ENCODE data around the gene GNLY. TPM values are rescaled to one million over a fixed set of nuclear protein-coding genes. Genes with fewer than 3 reads are reported as not detected.
A peak's percentile ranks its signal among the peaks of the same experiment; 100 is the strongest.

Gene GNLY
- total and polyA plus RNA-seq, 9 of the 15 experiments (the other 6 are each of a cell fraction or from before 2014, with no cell fraction given) = not detected

DNA sequence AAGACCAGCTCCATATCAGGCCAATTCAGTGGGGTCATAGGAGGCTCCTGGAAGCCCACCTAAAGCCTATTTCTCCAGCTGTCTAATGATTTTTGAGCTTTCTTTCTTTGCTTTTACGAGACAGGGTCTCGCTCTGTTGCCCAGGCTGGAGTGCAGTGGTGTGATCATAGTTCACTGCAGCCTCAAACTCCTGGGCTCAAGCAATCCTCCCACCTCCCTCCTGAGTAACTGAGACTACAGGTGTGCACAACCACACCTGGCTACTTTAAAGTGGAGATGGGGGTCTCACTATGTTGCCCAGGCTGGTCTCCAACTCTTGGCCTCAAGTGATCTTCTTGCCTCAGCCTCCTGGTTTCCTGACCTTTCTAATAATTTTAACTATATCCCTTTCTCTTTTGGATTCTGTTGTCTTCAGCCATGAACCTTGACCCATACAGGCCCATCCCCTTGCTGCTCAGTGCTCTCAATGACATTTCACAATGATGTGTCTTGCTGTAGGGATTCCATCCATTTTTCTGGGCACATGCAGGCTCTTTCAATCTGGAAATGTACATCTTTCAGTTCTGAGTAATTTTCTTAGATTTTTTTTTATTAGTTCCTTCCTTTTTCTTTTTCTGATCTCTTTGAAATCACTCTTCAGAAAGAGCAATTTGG, 29.7 kb downstream of the GNLY start:
- no peak overlapping the region for H3K4me3 ChIP-seq

DNA sequence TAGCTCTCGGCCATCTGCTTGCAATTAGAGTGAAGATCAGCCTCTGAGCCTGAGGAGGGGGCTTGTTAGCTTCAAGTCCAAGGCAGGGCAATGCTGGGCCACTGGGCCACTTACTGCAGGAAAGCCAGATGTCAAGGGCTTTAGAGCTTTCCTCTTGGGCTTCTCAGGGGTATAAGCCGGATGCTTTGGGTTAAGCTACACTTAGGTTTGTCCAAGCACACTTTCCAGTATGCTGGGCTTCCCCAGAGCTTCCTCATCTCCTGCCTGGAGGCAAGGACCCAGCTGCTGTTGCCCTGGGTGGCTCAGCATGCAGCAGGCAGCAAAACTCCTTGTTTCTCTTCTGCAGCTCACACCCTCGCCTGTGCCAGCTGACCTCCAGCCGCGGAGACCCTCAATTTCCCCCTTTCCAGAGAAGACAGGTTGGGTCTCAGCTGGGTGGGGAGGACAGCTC, 30.6 kb downstream of the GNLY start:
- Histone ChIP-seq H3K4me2 (ENCODE audit: insufficient read depth, low read length) (no peak overlapping the region), H3K27ac (ENCODE audit: extremely low read depth, low read depth, low read length) (no peak overlapping the region), H3K27me3 (ENCODE audit: control insufficient read depth in 2 of 2, insufficient read depth in 2 of 2, low read length in 2 of 2) (peaks cover 4 to 31% of the 10 kb centered on the region in 2 experiments), H3K4me1 (replicated peaks in 1 of 2; ENCODE audit: control insufficient read depth in 2 of 2, insufficient read depth in 2 of 2, low read length in 2 of 2) (peaks cover 0 to 4% of the 10 kb centered on the region in 2 experiments; a peak in 1 of 5 replicates), H4K20me1 (replicated peaks; ENCODE audit: control insufficient read depth, insufficient read depth, low read length) (no peaks in the 10 kb centered on the region), H3K9ac (ENCODE audit: insufficient read depth in 1 of 2, low read depth in 2 of 2, low read length in 2 of 2) (no peak overlapping the region), H3K36me3 (ENCODE audit: control insufficient read depth, insufficient read depth, low read length) (no peaks in the 10 kb centered on the region), H3K9me1 (ENCODE audit: control insufficient read depth, insufficient read depth, low read length) (no peaks in the 10 kb centered on the region), H3K9me3 (replicated peaks; ENCODE audit: control insufficient read depth, insufficient read depth, low read depth, low read length) (no peaks in the 10 kb centered on the region), H3K79me2 (ENCODE audit: control insufficient read depth, insufficient read depth, low read length) (no peaks in the 10 kb centered on the region), H3K4me3 (no peak overlapping the region), H2AFZ (ENCODE audit: low read depth, low read length) (no peak overlapping the region)
- BruUV-seq (replicated peaks) = no TSS peak
- intact Hi-C loops (cut with micrococcal nuclease) = no loop called here
- ChIA-PET POLR2A (interaction anchor here (0.6 to 2.0 kb wide), 3 partner anchors 9 to 183 kb away, joined by 3 to 9 read pairs (median 7); no protein-coding TSS in a partner anchor), CTCF (ENCODE audit: low intra/inter-chr PET ratio) (no interaction called here)
- in situ Hi-C loops (cut with MboI) = no loop called here
- no peak for FAIRE-seq
- no peak for DNase-seq (ENCODE audit: extremely low read depth in 1 of 4, low spot score in 3 of 4)
- WGBS (ENCODE audit: insufficient coverage, low coverage, missing lambda C conversion rate) = 2% methylated on average over 5 of the region's 5 CpGs
- ATAC-seq = no peak
- TF ChIP-seq, protein P1, sequence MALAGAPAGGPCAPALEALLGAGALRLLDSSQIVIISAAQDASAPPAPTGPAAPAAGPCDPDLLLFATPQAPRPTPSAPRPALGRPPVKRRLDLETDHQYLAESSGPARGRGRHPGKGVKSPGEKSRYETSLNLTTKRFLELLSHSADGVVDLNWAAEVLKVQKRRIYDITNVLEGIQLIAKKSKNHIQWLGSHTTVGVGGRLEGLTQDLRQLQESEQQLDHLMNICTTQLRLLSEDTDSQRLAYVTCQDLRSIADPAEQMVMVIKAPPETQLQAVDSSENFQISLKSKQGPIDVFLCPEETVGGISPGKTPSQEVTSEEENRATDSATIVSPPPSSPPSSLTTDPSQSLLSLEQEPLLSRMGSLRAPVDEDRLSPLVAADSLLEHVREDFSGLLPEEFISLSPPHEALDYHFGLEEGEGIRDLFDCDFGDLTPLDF (CRISPR knock-in tag; IDR thresholded peaks at IDR 0.05) = no peak
- no peak for TF ChIP-seq ZNF584 (CRISPR knock-in tag; IDR thresholded peaks at IDR 0.05; ENCODE audit: low read depth)
- TF ChIP-seq HNRNPK (IDR thresholded peaks at IDR 0.05; ENCODE audit: low read depth, low read length, poor library complexity, severe bottlenecking) = no peak
- no peak for TF ChIP-seq SAFB (IDR thresholded peaks at IDR 0.05; ENCODE audit: borderline replicate concordance, low read depth, low read length)
- TF ChIP-seq, protein P2, sequence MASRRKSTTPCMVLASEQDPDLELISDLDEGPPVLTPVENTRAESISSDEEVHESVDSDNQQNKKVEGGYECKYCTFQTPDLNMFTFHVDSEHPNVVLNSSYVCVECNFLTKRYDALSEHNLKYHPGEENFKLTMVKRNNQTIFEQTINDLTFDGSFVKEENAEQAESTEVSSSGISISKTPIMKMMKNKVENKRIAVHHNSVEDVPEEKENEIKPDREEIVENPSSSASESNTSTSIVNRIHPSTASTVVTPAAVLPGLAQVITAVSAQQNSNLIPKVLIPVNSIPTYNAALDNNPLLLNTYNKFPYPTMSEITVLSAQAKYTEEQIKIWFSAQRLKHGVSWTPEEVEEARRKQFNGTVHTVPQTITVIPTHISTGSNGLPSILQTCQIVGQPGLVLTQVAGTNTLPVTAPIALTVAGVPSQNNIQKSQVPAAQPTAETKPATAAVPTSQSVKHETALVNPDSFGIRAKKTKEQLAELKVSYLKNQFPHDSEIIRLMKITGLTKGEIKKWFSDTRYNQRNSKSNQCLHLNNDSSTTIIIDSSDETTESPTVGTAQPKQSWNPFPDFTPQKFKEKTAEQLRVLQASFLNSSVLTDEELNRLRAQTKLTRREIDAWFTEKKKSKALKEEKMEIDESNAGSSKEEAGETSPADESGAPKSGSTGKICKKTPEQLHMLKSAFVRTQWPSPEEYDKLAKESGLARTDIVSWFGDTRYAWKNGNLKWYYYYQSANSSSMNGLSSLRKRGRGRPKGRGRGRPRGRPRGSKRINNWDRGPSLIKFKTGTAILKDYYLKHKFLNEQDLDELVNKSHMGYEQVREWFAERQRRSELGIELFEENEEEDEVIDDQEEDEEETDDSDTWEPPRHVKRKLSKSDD (conservative IDR thresholded peaks at IDR 0.05; ENCODE audit: low read length) = no peak
- no peak for TF ChIP-seq KDM5B (IDR thresholded peaks at IDR 0.05; ENCODE audit: insufficient replicate concordance, low read depth, low read length)
- TF ChIP-seq SNIP1 (IDR thresholded peaks at IDR 0.05; ENCODE audit: low read depth) = no peak
- TF ChIP-seq CC2D1A (IDR thresholded peaks at IDR 0.05) = no peak
- TF ChIP-seq NFYB (IDR thresholded peaks at IDR 0.05; ENCODE audit: extremely low read depth, insufficient read length) = no peak
- no peak for TF ChIP-seq L3MBTL2 (IDR thresholded peaks at IDR 0.05)

More for the DNA sequence above, 29.7 kb downstream of the GNLY start:
- no peaks in the 10 kb centered on the region for H3K9me1 ChIP-seq (ENCODE audit: control insufficient read depth, insufficient read depth, low read length)
- H3K27ac ChIP-seq (ENCODE audit: extremely low read depth, low read depth, low read length) = no peak overlapping the region
- 0% methylated on average over 2 of the region's 2 CpGs for WGBS (ENCODE audit: insufficient coverage, low coverage, missing lambda C conversion rate)
- no peak for DNase-seq (ENCODE audit: extremely low read depth in 1 of 4, low spot score in 3 of 4)
- no peaks in the 10 kb centered on the region for H3K36me3 ChIP-seq (ENCODE audit: control insufficient read depth, insufficient read depth, low read length)
- no peak overlapping the region for H2AFZ ChIP-seq (ENCODE audit: low read depth, low read length)
- TF ChIP-seq ZNF121 (CRISPR knock-in tag; conservative IDR thresholded peaks at IDR 0.05) (peak; percentile 41; the same call in 1 of the 2 replicates), ELF1 (tag; IDR thresholded peaks at IDR 0.05) (no peak), POLR2B (IDR thresholded peaks at IDR 0.05; ENCODE audit: low read depth, partially characterized antibody) (no peak)
- H3K9ac ChIP-seq (ENCODE audit: insufficient read depth in 1 of 2, low read depth in 2 of 2, low read length in 2 of 2) = no peak overlapping the region
- POLR2A ChIA-PET = interaction anchor here (0.6 to 2.0 kb wide), 3 partner anchors 8 to 370 kb away, joined by 3 to 9 read pairs (median 7); partner anchors contain the start of gene RETSAT
- no peaks in the 10 kb centered on the region for H3K9me3 ChIP-seq (replicated peaks; ENCODE audit: control insufficient read depth, insufficient read depth, low read depth, low read length)
- FAIRE-seq = no peak
- CTCF ChIA-PET (ENCODE audit: low intra/inter-chr PET ratio) = no interaction called here
- no peaks in the 10 kb centered on the region for H4K20me1 ChIP-seq (replicated peaks; ENCODE audit: control insufficient read depth, insufficient read depth, low read length)
- H3K4me2 ChIP-seq (ENCODE audit: insufficient read depth, low read length) = no peak overlapping the region
- intact Hi-C loops (cut with micrococcal nuclease) = no loop called here
- no TSS peak for BruUV-seq (replicated peaks)
- peaks cover 0 to 31% of the 10 kb centered on the region in 2 experiments; a peak in 3 of 5 replicates for H3K27me3 ChIP-seq (ENCODE audit: control insufficient read depth in 2 of 2, insufficient read depth in 2 of 2, low read length in 2 of 2)
- H3K4me1 ChIP-seq (replicated peaks in 1 of 2; ENCODE audit: control insufficient read depth in 2 of 2, insufficient read depth in 2 of 2, low read length in 2 of 2) = peaks cover 0 to under 1% of the 10 kb centered on the region in 2 experiments; a peak in 1 of 5 replicates
- no peak for ATAC-seq
- in situ Hi-C loops (cut with MboI) = no loop called here
- no peaks in the 10 kb centered on the region for H3K79me2 ChIP-seq (ENCODE audit: control insufficient read depth, insufficient read depth, low read length)
